Stimulated activated CD4-positive, alpha-beta T cell treated with anti-CD3 and anti-CD28 coated beads, Interleukin-12 subunit alpha, Interleukin-12 subunit beta, amount 100 ng/mL, for 24 hours (primary cell): ENCODE data around the gene FAM72A.
"Not testable (repeated sequence)": the region's sequence is repeated elsewhere in the genome, so short reads cannot be mapped to it uniquely, and the experiment has no call there.

Experiments
- DNase-seq, 2 experiments: peaks; one replicate each; pipeline ENCODE4 v3.0.0-alpha.2; 2020; ENCODE audit warnings: low read depth in 2 of 2

The FAM72A gene

DNA sequence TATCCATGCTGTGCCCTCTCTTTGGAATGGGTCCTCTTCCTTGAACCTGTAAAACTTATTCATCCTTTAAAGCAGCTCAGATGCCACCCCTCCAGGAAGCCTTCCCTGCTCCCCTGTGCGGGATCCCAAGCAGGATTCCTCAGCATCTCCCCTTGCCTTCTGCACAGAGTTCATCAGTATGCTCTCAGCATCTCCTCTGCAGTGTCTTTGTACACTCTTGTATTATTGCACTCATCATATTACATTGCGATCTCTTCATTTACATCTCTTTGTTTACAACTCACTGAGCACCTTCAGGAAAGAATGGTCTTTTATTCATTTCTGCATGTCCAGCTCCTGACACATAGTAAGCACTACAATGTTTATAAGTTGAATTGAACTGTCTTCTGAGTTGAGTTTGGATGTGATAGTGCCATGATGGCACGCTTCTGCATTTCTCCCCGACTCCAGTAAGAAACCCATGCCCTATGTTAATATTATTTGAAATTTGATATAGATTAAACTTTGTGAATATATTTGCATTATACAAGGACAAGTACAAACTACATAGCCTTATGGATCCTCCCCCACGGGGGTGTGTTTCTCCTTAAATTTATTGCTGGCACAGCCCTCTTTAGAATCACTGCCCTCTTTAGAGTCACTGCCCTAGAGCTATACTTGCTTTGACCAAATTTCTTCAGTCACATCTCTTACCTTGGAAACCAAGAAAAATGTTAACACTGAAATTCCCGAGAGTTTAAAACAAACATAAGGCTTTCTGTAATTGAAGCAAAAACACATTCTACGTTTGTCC lies 13.2 kb upstream of the FAM72A start:
- not testable (repeated sequence) for DNase-seq

GRCh38 chr1:206210802-206211201 lies 8.2 kb upstream of the FAM72A start:
- DNase-seq = not testable (repeated sequence)

DNA sequence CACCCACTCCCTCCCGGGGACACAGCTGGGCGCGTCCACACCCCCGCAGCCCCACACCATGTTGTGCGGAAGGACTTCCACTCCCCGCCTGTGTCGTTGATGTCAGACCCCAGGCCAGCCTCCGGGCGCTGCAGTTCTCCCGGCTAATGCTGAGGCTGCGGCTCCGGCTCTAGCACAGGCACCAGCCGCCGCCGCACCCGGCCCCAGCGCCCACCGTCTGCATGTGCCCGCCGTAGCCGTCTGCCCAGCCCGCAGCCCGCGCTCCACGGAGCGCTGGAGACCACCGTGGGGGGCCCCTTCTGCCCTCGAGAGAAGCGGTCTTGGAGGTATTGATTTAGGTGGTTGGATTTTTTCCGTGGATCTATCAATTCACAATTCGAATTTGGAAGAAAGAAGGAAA lies 2.9 kb upstream of the FAM72A start:
- not testable (repeated sequence) for DNase-seq

DNA sequence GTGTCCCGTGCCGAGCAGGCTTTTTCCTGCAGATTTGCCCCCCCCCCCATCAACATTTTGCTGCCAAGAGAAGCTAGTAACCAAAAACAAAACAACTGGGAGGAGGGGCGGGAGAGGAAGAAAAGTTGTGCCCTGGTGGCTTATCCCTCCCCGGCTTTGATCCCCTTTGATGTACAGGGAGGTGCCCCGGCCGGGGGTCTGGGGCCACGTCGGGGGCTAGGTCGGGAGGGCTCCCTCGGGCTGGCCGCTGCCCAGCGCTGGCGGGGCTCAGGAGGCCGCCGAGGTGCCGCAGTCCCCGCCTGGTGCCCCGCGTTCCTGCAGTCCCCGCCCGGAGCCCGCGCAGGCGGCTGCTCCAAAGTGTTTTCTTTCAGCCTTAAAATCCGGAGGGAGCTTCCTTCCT lies 2.2 kb upstream of the FAM72A start:
- not testable (repeated sequence) for DNase-seq

DNA sequence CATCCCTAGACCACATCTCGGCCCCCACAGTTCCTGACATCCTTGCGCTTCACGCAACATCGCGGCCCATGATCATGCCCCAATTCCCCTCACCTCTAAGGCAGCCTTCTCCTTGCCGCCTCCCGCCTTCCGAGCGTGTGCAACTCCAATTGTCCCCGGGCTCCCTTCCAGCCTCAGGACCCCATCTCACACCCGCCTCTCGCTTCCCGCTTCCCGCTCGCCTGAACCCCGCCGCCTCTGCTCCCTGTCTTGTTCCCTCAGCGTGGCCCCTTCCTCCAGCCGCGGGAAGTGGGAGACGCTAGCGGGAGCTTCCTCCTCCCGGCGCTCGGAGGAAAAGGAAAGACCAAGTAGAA lies 1.5 kb upstream of the FAM72A start:
- DNase-seq = not testable (repeated sequence)

DNA sequence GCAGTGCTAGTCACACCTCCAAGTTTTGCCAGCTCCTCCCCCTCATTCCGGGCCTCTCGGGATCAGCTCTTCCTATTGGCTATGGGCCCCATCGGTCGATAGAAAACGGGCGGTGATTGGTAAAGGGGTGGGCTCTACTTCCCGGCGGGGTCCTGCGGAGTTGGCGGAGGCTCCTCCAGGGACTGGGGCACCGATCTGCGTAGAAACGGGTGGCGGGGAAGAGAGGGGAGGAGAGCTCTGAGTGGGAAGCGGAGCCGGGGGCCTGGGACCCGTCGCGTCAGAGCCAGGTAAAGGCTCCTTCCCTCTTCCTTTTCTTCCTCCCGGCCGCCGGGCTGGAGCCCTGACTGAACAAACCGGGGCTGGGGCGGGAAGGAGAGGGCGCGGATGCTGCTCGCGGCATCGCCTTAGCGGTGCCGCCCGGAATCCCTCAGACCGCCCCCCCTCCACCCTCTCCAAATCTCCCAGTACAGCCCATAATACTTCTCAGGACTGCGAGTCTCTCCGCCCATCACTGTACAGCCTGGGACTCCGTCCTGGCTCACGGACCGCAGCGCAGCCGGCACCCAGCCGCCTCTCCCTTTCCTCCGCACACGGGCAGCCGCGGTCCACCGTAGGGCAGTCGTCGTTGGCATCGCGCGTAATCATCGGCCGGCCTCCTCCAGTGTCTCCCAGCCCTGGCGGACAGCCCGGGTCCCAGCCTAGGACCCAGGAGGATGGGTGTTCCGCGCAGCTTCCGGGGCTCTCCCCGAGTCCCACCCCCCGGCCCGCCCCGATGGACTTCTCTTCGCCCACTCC lies 922 bp upstream of the FAM72A start, which contains the start of gene SRGAP2:
TSS of gene SRGAP2 (plus strand) at position 178 of the 795 bp plus-strand sequence. CDS start 2,430 bp downstream, outside the sequence.
- DNase-seq = peak; percentile 12 to 45

DNA sequence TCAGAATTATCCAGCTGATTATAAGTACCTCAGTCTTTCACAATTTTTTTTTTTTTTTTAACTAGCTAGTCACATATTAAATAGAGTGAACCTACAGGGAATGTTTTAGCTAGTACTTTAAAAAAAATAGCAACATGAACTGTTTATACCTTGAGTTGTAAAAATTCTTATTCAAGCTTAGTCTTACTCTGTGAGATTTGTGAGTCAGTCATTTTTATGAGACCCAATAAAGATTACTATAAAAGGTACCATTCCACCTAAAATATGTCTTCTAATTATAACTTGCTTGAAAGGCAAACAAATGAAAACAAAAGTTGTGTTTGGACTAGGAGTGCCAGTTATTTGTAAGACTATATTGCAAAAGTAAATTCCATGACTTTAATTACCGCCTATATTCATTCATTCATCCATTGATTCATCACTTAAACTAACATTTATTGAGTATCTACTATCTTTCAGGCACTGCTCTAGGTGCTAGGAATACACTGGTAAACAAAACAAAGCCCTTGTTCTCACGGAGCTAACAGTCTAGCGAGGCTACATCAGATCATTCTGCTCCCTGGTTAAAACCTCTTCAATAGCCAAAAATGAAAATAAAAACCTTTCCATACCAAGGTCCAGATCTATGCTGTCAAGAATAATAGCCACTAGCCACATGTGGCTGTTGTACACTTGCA lies 5.8 kb downstream of the FAM72A start:
- DNase-seq = not testable (repeated sequence)

GRCh38 chr1:206195182-206195581 lies 7.5 kb downstream of the FAM72A start:
- DNase-seq = not testable (repeated sequence)

- not testable (repeated sequence) for DNase-seq
These were observed 15.8 kb downstream of the FAM72A start for GRCh38 chr1:206186826-206187225.

DNA sequence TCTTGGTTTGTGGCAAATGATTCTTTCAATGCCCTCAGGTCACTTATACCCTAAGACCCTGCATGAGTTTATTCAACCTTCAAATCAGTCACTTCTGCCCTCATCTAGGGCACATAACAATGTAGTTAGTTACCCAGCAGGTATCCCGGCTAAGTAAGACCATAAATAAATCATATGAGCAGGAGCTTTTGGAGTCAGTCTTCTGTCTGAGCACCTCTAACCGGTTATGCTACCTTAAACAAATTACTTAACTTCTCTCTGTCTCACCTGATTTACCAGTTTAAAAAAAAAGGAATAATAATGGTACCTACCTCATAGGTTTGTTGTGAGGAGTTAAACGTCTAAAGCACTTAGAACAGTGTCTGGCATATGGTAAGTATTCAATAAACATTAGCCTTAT lies 16.9 kb downstream of the FAM72A start:
- DNase-seq = not testable (repeated sequence)

GRCh38 chr1:206183788-206184187 lies 18.9 kb downstream of the FAM72A start:
- not testable (repeated sequence) for DNase-seq

DNA sequence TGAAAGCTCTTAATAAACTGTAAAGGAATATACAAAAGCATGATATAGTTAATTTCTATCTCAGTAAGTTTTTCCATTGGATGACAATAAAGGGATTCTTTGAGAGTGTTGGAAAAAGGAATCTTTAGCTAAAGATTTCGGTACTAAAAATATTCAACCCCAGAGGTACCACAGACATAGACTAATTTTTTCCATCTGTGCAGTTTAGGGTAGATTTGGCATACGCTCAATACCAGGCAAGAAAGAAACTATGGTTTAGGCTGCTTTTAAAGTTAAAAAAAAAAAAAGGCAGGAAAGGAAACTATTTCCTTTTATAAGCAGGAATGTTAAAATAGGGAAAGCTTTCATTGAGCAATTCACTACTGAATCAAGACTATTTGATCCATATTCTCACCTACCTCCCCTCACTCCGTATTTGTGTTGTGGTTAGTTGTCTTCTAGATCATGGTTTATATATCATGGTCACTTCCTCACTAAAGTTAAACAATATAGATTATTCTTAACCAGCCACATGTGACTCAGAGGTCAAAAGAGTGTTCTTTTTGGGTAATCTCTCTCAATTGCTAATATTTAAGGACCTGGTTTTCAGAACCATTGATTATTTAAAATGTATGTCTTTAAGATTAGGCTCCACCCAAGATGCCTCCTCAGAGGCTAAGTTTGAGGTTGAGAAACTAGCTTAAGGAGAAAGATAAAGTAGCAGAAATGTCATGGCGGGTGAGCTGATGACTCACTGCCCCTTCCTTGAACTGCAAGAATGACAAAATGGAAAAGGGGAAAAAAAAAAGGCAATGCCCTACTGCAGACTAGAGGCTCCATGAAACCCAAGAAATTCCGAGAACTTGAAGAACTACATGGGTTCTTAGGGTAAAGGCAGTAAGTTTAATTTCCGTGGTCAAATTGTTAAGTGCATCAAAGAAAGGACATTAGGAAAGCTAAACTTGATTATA lies 20.0 kb downstream of the FAM72A start:
- not testable (repeated sequence) for DNase-seq

GRCh38 chr1:206179666-206180065 lies 23.0 kb downstream of the FAM72A start:
- DNase-seq = not testable (repeated sequence)

- DNase-seq = not testable (repeated sequence)
These were observed 24.3 kb downstream of the FAM72A start for GRCh38 chr1:206178061-206178989.

- not testable (repeated sequence) for DNase-seq
These were observed 26.5 kb downstream of the FAM72A start for GRCh38 chr1:206176114-206176502.

GRCh38 chr1:206175459-206176113 lies 27.1 kb downstream of the FAM72A start:
- DNase-seq = not testable (repeated sequence)

DNA sequence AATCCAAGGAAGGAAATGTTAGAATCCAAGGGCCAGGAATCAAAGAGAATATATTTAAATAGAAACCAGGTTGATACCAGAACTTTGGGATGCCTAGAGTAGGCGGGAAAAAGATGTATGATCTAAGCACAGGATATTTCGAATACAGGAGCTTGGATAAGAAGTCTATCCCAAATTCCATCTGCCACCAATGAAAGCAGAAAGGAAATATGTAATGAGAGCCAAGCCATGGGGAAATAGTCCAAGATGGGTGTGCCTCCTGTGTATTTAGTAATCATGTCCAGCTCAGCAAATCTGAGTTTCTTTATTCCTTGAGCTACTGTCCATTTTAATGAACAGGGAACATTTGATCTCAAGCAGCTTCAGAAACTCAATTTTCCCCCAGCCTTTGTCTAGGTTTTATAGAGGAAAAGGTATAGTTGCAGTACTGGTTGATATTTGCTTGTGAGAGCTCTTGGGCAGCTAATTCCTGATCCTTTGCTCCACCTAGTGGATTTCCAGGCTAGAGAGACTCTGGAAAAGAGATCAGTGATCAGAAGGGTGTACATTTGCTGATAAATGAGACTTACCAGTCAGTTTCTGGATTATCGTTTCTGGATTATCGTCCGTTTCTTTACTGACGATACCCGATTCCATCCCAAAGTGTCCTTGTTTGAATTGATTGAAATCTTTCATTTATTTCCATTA lies 28.3 kb downstream of the FAM72A start:
- not testable (repeated sequence) for DNase-seq

- not testable (repeated sequence) for DNase-seq
These were observed 29.4 kb downstream of the FAM72A start for GRCh38 chr1:206173110-206173719.
